K562 (cell line): Measurements from ENCODE around the gene AKT1. TPM values are rescaled to one million over a fixed set of nuclear protein-coding genes. Genes with fewer than 3 reads are reported as not detected.
A peak's percentile ranks its signal among the peaks of the same experiment; 100 is the strongest.

Source experiments
- ADNP ChIP-seq: fragments of 200-800 bp; sonication (Bioruptor generic); IDR thresholded peaks from 2 replicates; pipeline ENCODE4 v1.6.1; 2016; ENCODE audit warnings: missing genetic modification characterization, missing compliant biosample characterization
- CTCF ChIP-seq, 3 experiments: IDR thresholded peaks in 2 of 3; conservative IDR thresholded peaks in 1 of 3; 2 replicates each; pipeline ENCODE4 v1.5.1; 2011 to 2012; ENCODE audit warnings: low read length in 3 of 3, mild to moderate bottlenecking in 3 of 3, control low read depth in 2 of 3, improper control_type of control experiment in 1 of 3, inconsistent platforms in 1 of 3, low read depth in 1 of 3, mixed read lengths in 1 of 3, moderate library complexity in 1 of 3; ENCODE audit not compliant: insufficient read depth in 2 of 3
- DIDO1 ChIP-seq: fragments of 450-650 bp; IDR thresholded peaks from 2 replicates; pipeline ENCODE4 v1.6.1; 2016; ENCODE audit warnings: low read depth, missing biosample characterization, missing genetic modification characterization
- E2F4 ChIP-seq: sonication (generic); formaldehyde crosslinking; IDR thresholded peaks from 2 replicates; pipeline ENCODE4 v1.8.0; 2022; ENCODE audit warnings: mild to moderate bottlenecking, low read depth, missing genetic modification reagents
- FOSL1 ChIP-seq: fragments of 200-800 bp; sonication (Bioruptor generic); conservative IDR thresholded peaks from 2 replicates; pipeline ENCODE4 v1.6.1; 2016; ENCODE audit warnings: missing genetic modification characterization, missing compliant biosample characterization
- HNRNPUL1 ChIP-seq: fragments of 200-400 bp; formaldehyde crosslinking; IDR thresholded peaks from 2 replicates; pipeline ENCODE4 v1.6.1; 2017; ENCODE audit warnings: low read length
- HOMEZ ChIP-seq: fragments of 250-450 bp; sonication (Bioruptor Pico); IDR thresholded peaks from 2 replicates; pipeline ENCODE4 v1.4.0; 2020; ENCODE audit warnings: mild to moderate bottlenecking, moderate library complexity
- MCM2 ChIP-seq: fragments of 450-650 bp; IDR thresholded peaks from 2 replicates; pipeline ENCODE4 v1.6.1; 2017; ENCODE audit warnings: low read depth, mild to moderate bottlenecking
- MTA1 ChIP-seq: fragments of 450-650 bp; IDR thresholded peaks from 2 replicates; pipeline ENCODE4 v1.6.1; 2017; ENCODE audit warnings: borderline replicate concordance
- REST ChIP-seq, 2 experiments: fragments of 450-650 bp; formaldehyde crosslinking in 1 of 2; IDR thresholded peaks; 2 replicates each; pipeline versions ENCODE4 v1.4.0 to v1.6.1; 2014 to 2020; ENCODE audit warnings: mild to moderate bottlenecking in 2 of 2, borderline replicate concordance in 1 of 2, low read depth in 1 of 2
- ZNF23 ChIP-seq: fragments of 250-450 bp; sonication (Bioruptor Pico); IDR thresholded peaks from 2 replicates; pipeline ENCODE4 v1.4.0; 2020; ENCODE audit warnings: mild to moderate bottlenecking
- ZNF668 ChIP-seq: fragments of 250-450 bp; sonication (Bioruptor Pico); IDR thresholded peaks from 2 replicates; pipeline ENCODE4 v1.8.0; 2022; ENCODE audit warnings: mild to moderate bottlenecking, inconsistent platforms
- polyA plus RNA-seq, 8 experiments: library from polyadenylated mRNA; depleted of rRNA in 4 of 8; stranded (reverse) in 5 of 8; unstranded in 3 of 8; fragments of >200 nt; fragmentation: Nextera tagmentation in 2 of 8; fragmentation: Illumina TruSeq in 1 of 8; extraction: Ambion mirVana in 2 of 8; extraction: Trizol in 1 of 8; gene quantifications; 2 replicates each; pipeline versions ENCODE4 v1.2.1 to v1.2.3, GENCODE V29; 2011 to 2014; ENCODE audit warnings: inconsistent platforms in 1 of 8, missing spikeins in 1 of 8
- total RNA-seq, 7 experiments: library from RNA; depleted of rRNA in 6 of 7; stranded (reverse); fragments of >200 nt in 6 of 7; fragmentation: Illumina TruSeq in 2 of 7; extraction: Trizol in 2 of 7; gene quantifications; 2 replicates each; pipeline versions ENCODE4 v1.2.1 to v1.2.3, GENCODE V29; 2011 to 2021; ENCODE audit warnings: low replicate concordance in 1 of 7

The AKT1 gene
- total and polyA plus RNA-seq, 9 of the 15 experiments (the other 6 are each of a cell fraction or from before 2014, with no cell fraction given), result 0.49 to 132 (median 75.1) TPM

- TF ChIP-seq REST (IDR thresholded peaks at IDR 0.05; ENCODE audit: borderline replicate concordance) (no peak), REST (CRISPR knock-in tag; IDR thresholded peaks at IDR 0.05; ENCODE audit: low read depth) (no peak), MCM2 (no peak), CTCF (IDR thresholded peaks at IDR 0.05 in 2 of 3, conservative IDR thresholded peaks at IDR 0.05 in 1 of 3; ENCODE audit: insufficient read depth in 2 of 3, low read depth in 1 of 3, low read length in 3 of 3) (no peak), ADNP (tag) (no peak), HNRNPUL1 (no peak), ZNF23 (CRISPR knock-in tag) (no peak), DIDO1 (tag) (no peak), HOMEZ (CRISPR knock-in tag) (no peak), ZNF668 (CRISPR knock-in tag) (no peak), E2F4 (CRISPR knock-in tag) (no peak), MTA1 (no peak), FOSL1 (tag) (peak; percentile 61; the same call in 1 of the 2 replicates)
Observed at GRCh38 chr14:104805326-104805678, 9.8 kb upstream of the AKT1 start (continued).
